GM23338 (cell line): ENCODE measurements around the gene KLHL7. TPM values are rescaled to one million over a fixed set of nuclear protein-coding genes. Genes with fewer than 3 reads are reported as not detected.

Experiments used
- ATAC-seq: fragments of 200-7000 bp; cut with Tn5 transposase; 3 replicates; pipeline ENCODE4 v1.9.1; 2020
- DNase-seq: peaks from one replicate; pipeline ENCODE4 v3.0.0-alpha.2; 2015; ENCODE audit warnings: low spot score
- H2AFZ ChIP-seq: fragments of 200-600 bp; sonication (generic); 2 replicates; pipeline ENCODE4 v1.8.0; 2016; ENCODE audit warnings: antibody characterized with exemption, mild to moderate bottlenecking, moderate library complexity
- H3F3A ChIP-seq: fragments of 200-600 bp; sonication (generic); replicated peaks from 2 replicates; pipeline ENCODE4 v1.8.0; 2017; ENCODE audit warnings: antibody characterized with exemption, mixed run types, low read depth
- H3K27ac ChIP-seq: fragments of 200-600 bp; sonication (generic); 2 replicates; pipeline ENCODE4 v1.6.1; 2016; ENCODE audit warnings: low read depth
- H3K27me3 ChIP-seq: fragments of 200-600 bp; sonication (generic); 2 replicates; pipeline ENCODE4 v1.8.0; 2016; ENCODE audit warnings: mild to moderate bottlenecking, mixed run types, moderate library complexity; ENCODE audit not compliant: insufficient read depth
- H3K36me3 ChIP-seq: fragments of 200-600 bp; sonication (generic); 2 replicates; pipeline ENCODE4 v1.8.0; 2016; ENCODE audit warnings: mild to moderate bottlenecking; ENCODE audit not compliant: insufficient read depth
- H3K4me1 ChIP-seq: fragments of 200-600 bp; sonication (generic); 2 replicates; pipeline ENCODE4 v1.8.0; 2016; ENCODE audit warnings: mild to moderate bottlenecking, moderate library complexity; ENCODE audit not compliant: insufficient read depth
- H3K4me2 ChIP-seq: fragments of 200-600 bp; sonication (generic); 2 replicates; pipeline ENCODE4 v1.7.1; 2017; ENCODE audit warnings: mixed run types
- H3K4me3 ChIP-seq: fragments of 200-600 bp; sonication (generic); 2 replicates; pipeline ENCODE4 v1.6.1; 2016; ENCODE audit warnings: mixed run types
- H3K79me2 ChIP-seq: fragments of 200-600 bp; sonication (generic); replicated peaks from 2 replicates; pipeline ENCODE4 v1.8.0; 2017; ENCODE audit warnings: mild to moderate bottlenecking; ENCODE audit not compliant: insufficient read depth
- H3K9me2 ChIP-seq: fragments of 200-600 bp; sonication (generic); 2 replicates; pipeline ENCODE4 v1.8.0; 2017; ENCODE audit not compliant: insufficient read depth
- H4K20me1 ChIP-seq: fragments of 200-600 bp; sonication (generic); replicated peaks from 2 replicates; pipeline ENCODE4 v1.8.0; 2017; ENCODE audit warnings: mild to moderate bottlenecking; ENCODE audit not compliant: insufficient read depth
- H3K27ac Mint-ChIP-seq: 2 replicates; pipeline ENCODE4 v1.8.0; 2020; ENCODE audit warnings: inconsistent platforms, mild to moderate bottlenecking, moderate library complexity, mixed read lengths
- H3K27me3 Mint-ChIP-seq: 3 replicates; pipeline ENCODE4 v1.8.0; 2022; ENCODE audit warnings: low read depth, mild to moderate bottlenecking, moderate library complexity, mixed read lengths, inconsistent platforms; ENCODE audit not compliant: insufficient read depth, poor library complexity
- H3K36me3 Mint-ChIP-seq: 3 replicates; pipeline ENCODE4 v1.8.0; 2021; ENCODE audit warnings: low read depth, mild to moderate bottlenecking, inconsistent platforms, moderate library complexity, mixed read lengths
- H3K4me1 Mint-ChIP-seq: 3 replicates; pipeline ENCODE4 v1.8.0; 2020; ENCODE audit warnings: mild to moderate bottlenecking, inconsistent platforms, mixed read lengths
- H3K4me3 Mint-ChIP-seq: 3 replicates; pipeline ENCODE4 v1.8.0; 2021; ENCODE audit warnings: moderate library complexity, mild to moderate bottlenecking, inconsistent platforms, mixed read lengths
- H3K9me3 Mint-ChIP-seq: 3 replicates; pipeline ENCODE4 v1.8.0; 2020; ENCODE audit warnings: moderate library complexity, mild to moderate bottlenecking, inconsistent platforms, mixed read lengths
- CREB1 ChIP-seq: fragments of 250-450 bp; sonication (Bioruptor Pico); IDR thresholded peaks from 2 replicates; pipeline ENCODE4 v1.5.0; 2020; ENCODE audit warnings: low read depth, mild to moderate bottlenecking, moderate library complexity
- EZH2 ChIP-seq: fragments of 200-600 bp; sonication (generic); IDR thresholded peaks from one replicate; pipeline ENCODE4 v1.8.0; 2017; ENCODE audit warnings: antibody characterized with exemption, mild to moderate bottlenecking, low read depth; ENCODE audit not compliant: unreplicated experiment
- EZH2phosphoT487 ChIP-seq: fragments of 200-600 bp; sonication (generic); IDR thresholded peaks from one replicate; pipeline ENCODE4 v1.8.1; 2018; ENCODE audit warnings: antibody characterized with exemption; ENCODE audit not compliant: unreplicated experiment
- JUNB ChIP-seq: IDR thresholded peaks from one replicate; pipeline ENCODE4 v1.6.1; 2016; ENCODE audit warnings: antibody characterized with exemption; ENCODE audit not compliant: unreplicated experiment
- NANOG ChIP-seq: IDR thresholded peaks from 2 replicates; pipeline ENCODE4 v1.6.1; 2016; ENCODE audit warnings: antibody characterized with exemption, borderline replicate concordance
- STAT1 ChIP-seq: IDR thresholded peaks from one replicate; pipeline ENCODE4 v1.6.1; 2016; ENCODE audit warnings: antibody characterized with exemption; ENCODE audit not compliant: unreplicated experiment
- ZNF114 ChIP-seq: fragments of 250-450 bp; sonication (Bioruptor Pico); IDR thresholded peaks from 2 replicates; pipeline ENCODE4 v1.5.0; 2020; ENCODE audit warnings: mild to moderate bottlenecking, moderate library complexity
- ZNF331 ChIP-seq: fragments of 250-450 bp; sonication (Bioruptor Pico); IDR thresholded peaks from 2 replicates; pipeline ENCODE4 v1.5.0; 2020; ENCODE audit warnings: low read depth, mild to moderate bottlenecking, moderate library complexity
- polyA plus RNA-seq: library from polyadenylated mRNA; unstranded; fragments of >200 nt; fragmentation: Nextera tagmentation; extraction: Ambion mirVana; gene quantifications from 2 replicates; pipeline ENCODE4 v1.2.1, GENCODE V29; 2016
- total RNA-seq: library from RNA; depleted of rRNA; stranded (reverse); fragments of >200 nt; shearing (Covaris generic); gene quantifications from 2 replicates; pipeline ENCODE4 v1.2.3, GENCODE V29; 2014
- TF ChIP-seq, protein P1 (sequence below), 2 experiments: fragments of 200-600 bp in 1 of 2; sonication (generic) in 1 of 2; conservative IDR thresholded peaks; 2 replicates each; pipeline versions ENCODE4 v1.5.1 to v1.6.1; 2016 to 2017; ENCODE audit warnings: antibody characterized with exemption in 2 of 2, low read depth in 2 of 2, mild to moderate bottlenecking in 2 of 2, moderate library complexity in 1 of 2
- TF ChIP-seq, protein P2 (sequence below): fragments of 250-450 bp; sonication (Bioruptor Pico); IDR thresholded peaks from 2 replicates; pipeline ENCODE4 v1.5.0; 2020; ENCODE audit warnings: mild to moderate bottlenecking, moderate library complexity
- TF ChIP-seq, protein P3 (sequence below): IDR thresholded peaks from one replicate; pipeline ENCODE4 v1.6.1; 2018; ENCODE audit warnings: antibody characterized with exemption; ENCODE audit not compliant: unreplicated experiment
- TF ChIP-seq, protein P4 (sequence below): IDR thresholded peaks from 2 replicates; pipeline ENCODE4 v1.6.1; 2016; ENCODE audit warnings: antibody characterized with exemption

The KLHL7 gene
- total and polyA plus RNA-seq, 2 experiments from 2014 or later, result 92.5 to 119 TPM

DNA sequence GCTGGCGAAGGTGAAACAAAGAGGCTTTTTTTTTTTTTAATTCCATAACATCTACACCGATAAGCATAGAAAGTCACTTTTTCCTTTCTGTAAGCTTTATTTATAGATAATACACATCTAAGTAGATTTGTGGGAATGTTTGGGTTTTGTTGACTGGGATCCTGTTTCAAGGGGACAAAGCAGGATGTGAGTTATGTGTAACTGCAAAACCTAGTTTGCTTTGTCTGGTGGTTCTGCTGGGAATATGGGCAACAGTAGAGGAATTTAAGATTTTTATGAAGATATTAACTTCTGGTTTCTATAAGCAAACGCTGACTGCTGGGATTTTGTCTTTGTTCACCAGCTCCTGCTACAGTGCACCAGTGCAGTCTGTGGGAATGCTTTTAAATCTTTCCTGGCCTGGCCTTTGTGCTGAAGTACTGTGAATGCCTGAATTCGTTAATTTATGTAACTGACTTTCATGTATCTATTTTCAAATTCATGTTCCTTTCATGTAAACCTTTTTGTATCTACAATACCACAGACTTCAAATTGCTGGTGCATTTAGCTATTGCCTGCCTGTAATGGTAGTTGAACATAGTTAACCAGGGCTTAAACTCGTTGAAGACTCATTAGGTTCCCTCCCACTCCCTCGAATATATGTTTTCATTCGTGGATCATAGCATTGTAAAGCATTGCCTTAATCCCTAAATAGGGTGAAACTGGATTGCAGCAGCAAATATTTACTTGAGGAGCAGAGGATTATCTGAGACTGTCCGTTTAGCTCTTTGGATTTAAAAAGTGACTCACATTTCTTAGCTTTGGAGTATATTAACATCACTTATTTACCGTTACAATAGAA, 1.5 kb downstream of the KLHL7 start:
- peak overlapping the region; percentile 83 for H2AFZ ChIP-seq
- Mint-ChIP-seq H3K4me1 (peaks cover 41% of the 10 kb centered on the region), H3K27ac (peak overlapping the region; percentile 98), H3K9me3 (no peaks in the 10 kb centered on the region), H3K27me3 (peaks cover 11% of the 10 kb centered on the region), H3K4me3 (peak overlapping the region; percentile 99), H3K36me3 (peaks cover 24% of the 10 kb centered on the region)
- no peak for ATAC-seq
- no peak for DNase-seq
- peak overlapping the region; percentile 99 for H3K27ac ChIP-seq
- H3K4me2 ChIP-seq, result peak overlapping the region; percentile 99
- no peak for TF ChIP-seq JUNB
- TF ChIP-seq, protein P1, sequence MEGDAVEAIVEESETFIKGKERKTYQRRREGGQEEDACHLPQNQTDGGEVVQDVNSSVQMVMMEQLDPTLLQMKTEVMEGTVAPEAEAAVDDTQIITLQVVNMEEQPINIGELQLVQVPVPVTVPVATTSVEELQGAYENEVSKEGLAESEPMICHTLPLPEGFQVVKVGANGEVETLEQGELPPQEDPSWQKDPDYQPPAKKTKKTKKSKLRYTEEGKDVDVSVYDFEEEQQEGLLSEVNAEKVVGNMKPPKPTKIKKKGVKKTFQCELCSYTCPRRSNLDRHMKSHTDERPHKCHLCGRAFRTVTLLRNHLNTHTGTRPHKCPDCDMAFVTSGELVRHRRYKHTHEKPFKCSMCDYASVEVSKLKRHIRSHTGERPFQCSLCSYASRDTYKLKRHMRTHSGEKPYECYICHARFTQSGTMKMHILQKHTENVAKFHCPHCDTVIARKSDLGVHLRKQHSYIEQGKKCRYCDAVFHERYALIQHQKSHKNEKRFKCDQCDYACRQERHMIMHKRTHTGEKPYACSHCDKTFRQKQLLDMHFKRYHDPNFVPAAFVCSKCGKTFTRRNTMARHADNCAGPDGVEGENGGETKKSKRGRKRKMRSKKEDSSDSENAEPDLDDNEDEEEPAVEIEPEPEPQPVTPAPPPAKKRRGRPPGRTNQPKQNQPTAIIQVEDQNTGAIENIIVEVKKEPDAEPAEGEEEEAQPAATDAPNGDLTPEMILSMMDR (conservative IDR thresholded peaks at IDR 0.05; ENCODE audit: low read depth in 2 of 2), result no peak
- TF ChIP-seq ZNF114 (CRISPR knock-in tag), result no peak
- no peak for TF ChIP-seq EZH2phosphoT487
- TF ChIP-seq NANOG, result no peak
- TF ChIP-seq STAT1, result no peak
- TF ChIP-seq, protein P2, sequence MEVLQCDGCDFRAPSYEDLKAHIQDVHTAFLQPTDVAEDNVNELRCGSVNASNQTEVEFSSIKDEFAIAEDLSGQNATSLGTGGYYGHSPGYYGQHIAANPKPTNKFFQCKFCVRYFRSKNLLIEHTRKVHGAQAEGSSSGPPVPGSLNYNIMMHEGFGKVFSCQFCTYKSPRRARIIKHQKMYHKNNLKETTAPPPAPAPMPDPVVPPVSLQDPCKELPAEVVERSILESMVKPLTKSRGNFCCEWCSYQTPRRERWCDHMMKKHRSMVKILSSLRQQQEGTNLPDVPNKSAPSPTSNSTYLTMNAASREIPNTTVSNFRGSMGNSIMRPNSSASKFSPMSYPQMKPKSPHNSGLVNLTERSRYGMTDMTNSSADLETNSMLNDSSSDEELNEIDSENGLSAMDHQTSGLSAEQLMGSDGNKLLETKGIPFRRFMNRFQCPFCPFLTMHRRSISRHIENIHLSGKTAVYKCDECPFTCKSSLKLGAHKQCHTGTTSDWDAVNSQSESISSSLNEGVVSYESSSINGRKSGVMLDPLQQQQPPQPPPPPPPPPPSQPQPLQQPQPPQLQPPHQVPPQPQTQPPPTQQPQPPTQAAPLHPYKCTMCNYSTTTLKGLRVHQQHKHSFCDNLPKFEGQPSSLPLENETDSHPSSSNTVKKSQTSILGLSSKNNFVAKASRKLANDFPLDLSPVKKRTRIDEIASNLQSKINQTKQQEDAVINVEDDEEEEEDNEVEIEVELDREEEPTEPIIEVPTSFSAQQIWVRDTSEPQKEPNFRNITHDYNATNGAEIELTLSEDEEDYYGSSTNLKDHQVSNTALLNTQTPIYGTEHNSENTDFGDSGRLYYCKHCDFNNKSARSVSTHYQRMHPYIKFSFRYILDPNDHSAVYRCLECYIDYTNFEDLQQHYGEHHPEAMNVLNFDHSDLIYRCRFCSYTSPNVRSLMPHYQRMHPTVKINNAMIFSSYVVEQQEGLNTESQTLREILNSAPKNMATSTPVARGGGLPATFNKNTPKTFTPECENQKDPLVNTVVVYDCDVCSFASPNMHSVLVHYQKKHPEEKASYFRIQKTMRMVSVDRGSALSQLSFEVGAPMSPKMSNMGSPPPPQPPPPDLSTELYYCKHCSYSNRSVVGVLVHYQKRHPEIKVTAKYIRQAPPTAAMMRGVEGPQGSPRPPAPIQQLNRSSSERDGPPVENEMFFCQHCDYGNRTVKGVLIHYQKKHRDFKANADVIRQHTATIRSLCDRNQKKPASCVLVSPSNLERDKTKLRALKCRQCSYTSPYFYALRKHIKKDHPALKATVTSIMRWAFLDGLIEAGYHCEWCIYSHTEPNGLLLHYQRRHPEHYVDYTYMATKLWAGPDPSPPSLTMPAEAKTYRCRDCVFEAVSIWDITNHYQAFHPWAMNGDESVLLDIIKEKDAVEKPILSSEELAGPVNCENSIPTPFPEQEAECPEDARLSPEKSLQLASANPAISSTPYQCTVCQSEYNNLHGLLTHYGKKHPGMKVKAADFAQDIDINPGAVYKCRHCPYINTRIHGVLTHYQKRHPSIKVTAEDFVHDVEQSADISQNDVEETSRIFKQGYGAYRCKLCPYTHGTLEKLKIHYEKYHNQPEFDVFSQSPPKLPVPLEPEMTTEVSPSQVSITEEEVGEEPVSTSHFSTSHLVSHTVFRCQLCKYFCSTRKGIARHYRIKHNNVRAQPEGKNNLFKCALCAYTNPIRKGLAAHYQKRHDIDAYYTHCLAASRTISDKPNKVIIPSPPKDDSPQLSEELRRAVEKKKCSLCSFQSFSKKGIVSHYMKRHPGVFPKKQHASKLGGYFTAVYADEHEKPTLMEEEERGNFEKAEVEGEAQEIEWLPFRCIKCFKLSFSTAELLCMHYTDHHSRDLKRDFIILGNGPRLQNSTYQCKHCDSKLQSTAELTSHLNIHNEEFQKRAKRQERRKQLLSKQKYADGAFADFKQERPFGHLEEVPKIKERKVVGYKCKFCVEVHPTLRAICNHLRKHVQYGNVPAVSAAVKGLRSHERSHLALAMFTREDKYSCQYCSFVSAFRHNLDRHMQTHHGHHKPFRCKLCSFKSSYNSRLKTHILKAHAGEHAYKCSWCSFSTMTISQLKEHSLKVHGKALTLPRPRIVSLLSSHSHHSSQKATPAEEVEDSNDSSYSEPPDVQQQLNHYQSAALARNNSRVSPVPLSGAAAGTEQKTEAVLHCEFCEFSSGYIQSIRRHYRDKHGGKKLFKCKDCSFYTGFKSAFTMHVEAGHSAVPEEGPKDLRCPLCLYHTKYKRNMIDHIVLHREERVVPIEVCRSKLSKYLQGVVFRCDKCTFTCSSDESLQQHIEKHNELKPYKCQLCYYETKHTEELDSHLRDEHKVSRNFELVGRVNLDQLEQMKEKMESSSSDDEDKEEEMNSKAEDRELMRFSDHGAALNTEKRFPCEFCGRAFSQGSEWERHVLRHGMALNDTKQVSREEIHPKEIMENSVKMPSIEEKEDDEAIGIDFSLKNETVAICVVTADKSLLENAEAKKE (CRISPR knock-in tag), result no peak
- TF ChIP-seq CREB1 (CRISPR knock-in tag), result no peak
- TF ChIP-seq, protein P3, sequence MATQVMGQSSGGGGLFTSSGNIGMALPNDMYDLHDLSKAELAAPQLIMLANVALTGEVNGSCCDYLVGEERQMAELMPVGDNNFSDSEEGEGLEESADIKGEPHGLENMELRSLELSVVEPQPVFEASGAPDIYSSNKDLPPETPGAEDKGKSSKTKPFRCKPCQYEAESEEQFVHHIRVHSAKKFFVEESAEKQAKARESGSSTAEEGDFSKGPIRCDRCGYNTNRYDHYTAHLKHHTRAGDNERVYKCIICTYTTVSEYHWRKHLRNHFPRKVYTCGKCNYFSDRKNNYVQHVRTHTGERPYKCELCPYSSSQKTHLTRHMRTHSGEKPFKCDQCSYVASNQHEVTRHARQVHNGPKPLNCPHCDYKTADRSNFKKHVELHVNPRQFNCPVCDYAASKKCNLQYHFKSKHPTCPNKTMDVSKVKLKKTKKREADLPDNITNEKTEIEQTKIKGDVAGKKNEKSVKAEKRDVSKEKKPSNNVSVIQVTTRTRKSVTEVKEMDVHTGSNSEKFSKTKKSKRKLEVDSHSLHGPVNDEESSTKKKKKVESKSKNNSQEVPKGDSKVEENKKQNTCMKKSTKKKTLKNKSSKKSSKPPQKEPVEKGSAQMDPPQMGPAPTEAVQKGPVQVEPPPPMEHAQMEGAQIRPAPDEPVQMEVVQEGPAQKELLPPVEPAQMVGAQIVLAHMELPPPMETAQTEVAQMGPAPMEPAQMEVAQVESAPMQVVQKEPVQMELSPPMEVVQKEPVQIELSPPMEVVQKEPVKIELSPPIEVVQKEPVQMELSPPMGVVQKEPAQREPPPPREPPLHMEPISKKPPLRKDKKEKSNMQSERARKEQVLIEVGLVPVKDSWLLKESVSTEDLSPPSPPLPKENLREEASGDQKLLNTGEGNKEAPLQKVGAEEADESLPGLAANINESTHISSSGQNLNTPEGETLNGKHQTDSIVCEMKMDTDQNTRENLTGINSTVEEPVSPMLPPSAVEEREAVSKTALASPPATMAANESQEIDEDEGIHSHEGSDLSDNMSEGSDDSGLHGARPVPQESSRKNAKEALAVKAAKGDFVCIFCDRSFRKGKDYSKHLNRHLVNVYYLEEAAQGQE, result no peak
- TF ChIP-seq ZNF331 (CRISPR knock-in tag), result no peak
- TF ChIP-seq, protein P4, sequence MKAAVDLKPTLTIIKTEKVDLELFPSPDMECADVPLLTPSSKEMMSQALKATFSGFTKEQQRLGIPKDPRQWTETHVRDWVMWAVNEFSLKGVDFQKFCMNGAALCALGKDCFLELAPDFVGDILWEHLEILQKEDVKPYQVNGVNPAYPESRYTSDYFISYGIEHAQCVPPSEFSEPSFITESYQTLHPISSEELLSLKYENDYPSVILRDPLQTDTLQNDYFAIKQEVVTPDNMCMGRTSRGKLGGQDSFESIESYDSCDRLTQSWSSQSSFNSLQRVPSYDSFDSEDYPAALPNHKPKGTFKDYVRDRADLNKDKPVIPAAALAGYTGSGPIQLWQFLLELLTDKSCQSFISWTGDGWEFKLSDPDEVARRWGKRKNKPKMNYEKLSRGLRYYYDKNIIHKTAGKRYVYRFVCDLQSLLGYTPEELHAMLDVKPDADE, result no peak
- no peak for TF ChIP-seq EZH2
- H3K27me3 ChIP-seq, result no peaks in the 10 kb centered on the region
- H3K4me3 ChIP-seq, result peak overlapping the region; percentile 97
- H3K79me2 ChIP-seq, result peaks cover 62% of the 10 kb centered on the region
- peaks cover 4% of the 10 kb centered on the region; the same call in 1 of the 2 replicates for H3F3A ChIP-seq
- H3K36me3 ChIP-seq, result no peaks in the 10 kb centered on the region
- H3K4me1 ChIP-seq, result peaks cover 41% of the 10 kb centered on the region
- H4K20me1 ChIP-seq, result peaks cover 22% of the 10 kb centered on the region; the same call in 1 of the 2 replicates
- no peaks in the 10 kb centered on the region for H3K9me2 ChIP-seq
